ENCODE results near the gene C10orf143.

The C10orf143 gene

GRCh38 chr10:130052193-130052592, 58.4 kb downstream of the C10orf143 start:
- no peak for DNase-seq

DNA sequence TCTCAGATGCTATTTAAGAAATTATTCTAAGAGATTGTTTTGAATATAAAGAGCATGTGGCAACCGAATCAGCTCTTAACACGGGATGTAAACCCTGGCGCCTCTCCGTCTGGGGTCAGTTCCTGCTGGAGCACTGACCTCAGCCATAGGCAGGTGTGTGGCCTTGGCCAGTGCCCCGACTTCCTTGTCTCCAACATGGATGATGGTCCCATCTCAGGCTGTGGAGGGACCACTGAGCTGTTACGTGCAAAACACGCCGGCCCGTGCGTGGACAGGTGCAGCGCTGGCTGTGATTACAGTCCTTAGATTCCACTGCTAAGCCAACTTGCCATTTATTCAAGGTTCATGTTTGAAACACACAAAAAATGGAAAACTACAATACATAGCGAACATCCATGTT, 59.9 kb downstream of the C10orf143 start:
- no peak for DNase-seq

GRCh38 chr10:130049987-130050386, 60.6 kb downstream of the C10orf143 start:
- no peak for DNase-seq

DNA sequence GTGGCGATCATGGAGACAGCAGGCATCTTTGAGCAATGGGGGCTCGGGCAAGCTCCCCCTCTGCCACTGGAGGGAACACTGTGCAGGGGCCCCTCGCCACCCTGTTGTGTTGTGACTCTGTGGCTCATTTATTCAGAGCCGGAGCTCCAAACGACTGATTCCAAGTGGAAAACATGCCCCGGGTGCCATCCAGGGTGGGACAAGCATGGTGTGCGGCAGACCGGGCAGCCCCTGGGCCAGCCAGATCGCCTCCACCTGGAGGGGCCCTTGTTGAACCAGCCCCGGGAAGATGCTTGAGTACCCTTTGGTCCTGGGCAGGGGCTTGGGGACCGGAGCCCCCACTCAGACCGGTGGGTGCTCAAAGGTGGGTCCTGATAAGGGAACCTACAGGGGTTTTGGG, 61.4 kb downstream of the C10orf143 start:
- no peak for DNase-seq

GRCh38 chr10:130048081-130048480, 62.5 kb downstream of the C10orf143 start:
- DNase-seq: no peak

DNA sequence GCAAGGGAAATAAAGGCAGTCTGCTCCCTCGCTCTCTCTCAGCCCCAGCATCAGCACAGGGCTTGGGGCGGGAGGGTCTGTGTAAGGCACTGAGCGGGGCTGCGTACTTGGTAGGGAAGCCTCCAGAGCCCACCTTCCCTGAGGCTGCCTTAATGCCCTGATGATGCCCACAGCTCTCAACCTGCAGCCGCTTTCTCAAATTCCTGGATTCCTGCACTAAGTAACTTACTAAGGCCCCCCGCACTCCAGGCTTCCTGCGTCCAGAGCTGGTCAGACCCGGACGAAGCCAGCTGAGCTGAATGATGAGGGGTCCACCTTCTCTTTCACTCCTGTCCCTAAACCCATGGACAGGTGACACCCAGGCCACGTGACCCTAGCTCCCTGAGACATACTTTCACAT, 63.3 kb downstream of the C10orf143 start:
- no peak for DNase-seq

DNA sequence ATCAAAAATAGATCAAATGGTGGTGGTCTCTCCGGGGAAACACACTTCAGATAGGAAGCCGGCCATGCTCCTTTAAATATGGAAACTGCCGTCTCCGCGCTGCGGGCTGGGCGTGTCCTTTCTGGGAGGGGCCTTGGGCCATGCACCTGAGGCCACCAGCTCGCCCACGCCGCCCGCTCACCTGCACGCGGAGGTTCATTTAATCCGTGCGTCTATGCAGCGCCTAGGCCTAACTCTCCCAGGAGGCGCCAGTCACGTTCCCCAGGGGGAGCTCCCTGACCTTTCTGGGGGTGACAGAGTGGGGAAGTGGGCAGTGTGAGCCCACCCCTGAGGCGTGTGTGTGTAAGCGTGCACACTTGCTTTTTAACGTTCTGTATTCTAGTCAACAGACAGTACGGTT, 64.0 kb downstream of the C10orf143 start:
- DNase-seq: no peak

- no peak for DNase-seq
Measured at GRCh38 chr10:130045801-130046321, 64.8 kb downstream of the C10orf143 start.

GRCh38 chr10:130045091-130045652, 65.5 kb downstream of the C10orf143 start:
- no peak for DNase-seq

DNA sequence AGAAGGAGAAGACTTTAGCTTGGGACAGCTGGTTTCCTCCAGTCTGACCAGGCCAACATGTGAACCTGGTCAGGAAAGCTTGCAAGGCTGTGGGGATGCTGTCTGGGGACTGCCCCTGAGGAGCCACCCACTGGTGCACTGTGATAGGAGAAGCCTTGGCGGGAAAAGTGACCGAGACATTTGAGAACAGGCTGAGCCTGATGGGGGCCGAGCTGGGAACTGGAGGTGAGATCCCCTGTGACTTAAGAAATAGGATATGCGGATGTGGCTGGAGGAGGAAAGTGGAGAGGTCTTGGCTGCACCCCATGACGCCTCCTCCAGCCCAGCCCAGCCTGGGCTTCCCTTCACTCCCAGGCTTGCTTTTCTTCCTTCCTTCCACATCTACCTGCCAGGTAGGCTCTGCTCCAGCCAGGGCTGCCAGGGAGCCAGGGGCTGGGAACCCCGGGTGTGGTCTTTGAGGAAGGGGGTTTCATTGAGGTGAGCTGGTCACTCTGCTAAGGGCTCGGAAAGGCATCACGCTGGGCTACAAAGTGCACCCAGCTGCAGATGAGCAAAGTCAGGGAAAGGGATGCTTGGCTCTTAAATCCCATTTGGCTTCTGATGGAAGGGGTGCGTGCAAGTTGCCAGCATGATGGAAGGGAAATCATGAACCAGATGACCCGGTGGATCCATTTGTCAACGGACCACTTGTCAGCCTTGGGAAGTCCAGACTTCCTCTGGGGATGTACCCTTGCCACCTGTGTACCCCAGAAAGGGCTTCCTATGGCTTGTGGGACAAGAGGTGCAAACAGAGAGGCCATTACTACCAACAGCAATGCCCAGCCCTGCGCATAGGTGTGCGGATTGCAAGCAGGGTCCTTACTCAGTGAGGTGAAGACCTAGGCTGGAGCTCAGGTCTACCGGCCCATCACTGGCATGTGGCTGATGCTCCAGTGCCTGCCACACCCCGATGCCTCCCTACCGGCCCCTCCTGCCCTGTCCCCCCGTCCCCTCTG, 66.3 kb downstream of the C10orf143 start:
- DNase-seq: no peak

DNA sequence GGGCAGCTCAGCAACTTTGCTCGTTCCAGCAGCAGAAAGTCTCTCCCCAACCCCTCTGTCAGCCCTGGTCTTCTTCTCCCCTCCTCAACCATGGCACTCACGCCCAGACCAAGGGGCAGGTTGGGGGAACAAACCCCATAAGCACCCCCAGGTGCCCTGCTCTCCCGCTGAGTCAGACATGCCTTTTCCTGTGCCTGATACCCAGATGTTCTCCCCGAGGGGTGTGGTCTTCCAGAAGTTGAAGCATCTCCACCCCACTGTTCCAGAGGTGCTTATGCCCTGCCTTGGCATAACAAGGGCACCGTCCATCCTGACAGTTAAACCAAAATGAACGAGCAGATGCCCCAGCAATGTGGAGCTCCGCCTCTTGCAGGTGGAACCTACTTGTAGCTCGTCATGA, 67.1 kb downstream of the C10orf143 start:
- no peak for DNase-seq

DNA sequence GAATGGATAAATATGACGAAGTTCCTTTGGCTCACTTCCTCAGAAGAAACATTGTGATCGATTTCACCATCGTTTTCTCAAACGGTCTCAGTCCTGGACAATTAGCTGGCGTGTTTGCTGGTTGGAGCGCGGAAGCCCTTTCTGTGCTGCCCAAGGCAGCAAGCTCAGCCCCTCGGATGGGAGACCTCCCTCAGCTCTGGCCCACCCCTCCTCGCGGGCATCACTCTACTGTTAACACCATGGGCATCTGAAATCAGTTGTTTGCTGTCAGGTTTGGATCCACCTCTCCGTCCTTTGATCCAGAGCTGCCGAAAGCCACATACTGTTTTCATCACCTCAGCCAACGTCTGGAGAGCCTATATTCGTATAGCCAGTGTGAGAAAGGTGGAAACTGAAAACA, 68.2 kb downstream of the C10orf143 start:
- DNase-seq: no peak

DNA sequence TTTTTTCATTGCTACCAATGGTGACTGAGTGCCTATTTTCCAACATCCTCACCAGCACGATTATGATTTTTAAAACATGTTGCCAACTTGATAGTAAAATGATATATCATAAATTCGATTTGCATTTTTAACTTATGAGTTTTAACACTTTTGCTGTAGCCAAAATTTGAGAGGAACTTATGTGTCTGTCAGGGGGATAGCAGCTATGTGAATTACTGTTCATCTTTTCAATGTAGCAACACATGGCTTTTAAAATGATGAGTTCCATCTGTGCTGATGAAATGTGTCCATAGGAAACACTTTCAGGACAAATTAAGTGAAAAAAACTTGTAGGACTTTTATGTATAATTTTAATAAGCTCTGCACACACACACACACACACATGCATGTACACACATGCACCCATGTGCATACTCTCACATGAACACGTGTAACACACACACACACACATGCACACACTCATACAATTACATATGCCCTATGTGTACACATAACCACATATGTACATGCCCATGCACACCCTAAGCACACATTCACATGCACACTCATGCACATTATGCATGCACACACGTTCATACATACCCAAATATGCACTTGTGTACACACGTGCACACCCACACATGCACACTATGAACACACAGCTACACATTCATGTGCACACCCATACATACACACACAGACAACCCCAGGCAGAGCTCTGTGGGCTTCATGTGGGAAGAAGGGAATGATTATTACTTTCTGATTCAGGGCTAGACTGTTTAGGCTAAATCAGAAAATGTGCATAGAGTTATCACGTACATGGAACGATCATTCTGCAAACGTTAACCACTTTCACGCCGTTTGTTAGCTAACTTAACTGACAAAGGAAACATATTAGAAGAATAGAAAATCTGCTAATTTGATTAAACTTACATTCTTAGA, 68.9 kb downstream of the C10orf143 start:
- no peak for DNase-seq

- DNase-seq: no peak
Measured at GRCh38 chr10:130040817-130041330, 69.8 kb downstream of the C10orf143 start.

DNA sequence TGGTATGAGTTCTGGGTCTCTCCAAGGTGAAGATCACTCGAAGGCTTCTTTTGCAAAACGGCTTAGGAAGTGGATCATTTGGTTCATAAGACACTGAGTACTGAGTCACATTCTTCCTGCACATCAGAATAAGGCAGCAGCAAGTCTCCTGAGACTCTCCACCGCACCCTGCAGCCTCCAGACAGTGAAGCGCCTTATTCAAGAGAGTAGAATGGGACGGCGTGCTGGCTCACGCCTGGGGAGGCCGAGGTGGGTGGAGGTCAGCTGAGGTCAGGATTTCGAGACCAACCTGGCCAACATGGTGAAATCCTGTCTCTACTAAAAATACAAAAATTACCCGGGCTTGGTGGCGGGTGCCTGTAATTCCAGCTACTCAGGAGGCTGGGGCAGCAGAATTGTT, 70.3 kb downstream of the C10orf143 start:
- no peak for DNase-seq

- no peak for DNase-seq
Measured at GRCh38 chr10:130039141-130039540, 71.5 kb downstream of the C10orf143 start.

- DNase-seq: no peak
Measured at GRCh38 chr10:130038611-130039109, 72.0 kb downstream of the C10orf143 start.

- no peak for DNase-seq
Measured at GRCh38 chr10:130038019-130038555, 72.5 kb downstream of the C10orf143 start.

GRCh38 chr10:130037169-130037661, 73.4 kb downstream of the C10orf143 start:
- DNase-seq: no peak

GRCh38 chr10:130036296-130037065, 74.1 kb downstream of the C10orf143 start:
- no peak for DNase-seq

GRCh38 chr10:130029209-130029608, 81.4 kb downstream of the C10orf143 start:
- no peak for DNase-seq

Data from activated CD4-positive, alpha-beta T cell treated with anti-CD3 and anti-CD28 coated beads for 4 hours (primary cell).